ENCODE results near the gene ZNF683. TPM values are rescaled to one million over a fixed set of nuclear protein-coding genes. Genes with fewer than 3 reads are reported as not detected.

ZNF683 gene
- total RNA-seq, 1 donor from 2014 or later, result not detected

DNA sequence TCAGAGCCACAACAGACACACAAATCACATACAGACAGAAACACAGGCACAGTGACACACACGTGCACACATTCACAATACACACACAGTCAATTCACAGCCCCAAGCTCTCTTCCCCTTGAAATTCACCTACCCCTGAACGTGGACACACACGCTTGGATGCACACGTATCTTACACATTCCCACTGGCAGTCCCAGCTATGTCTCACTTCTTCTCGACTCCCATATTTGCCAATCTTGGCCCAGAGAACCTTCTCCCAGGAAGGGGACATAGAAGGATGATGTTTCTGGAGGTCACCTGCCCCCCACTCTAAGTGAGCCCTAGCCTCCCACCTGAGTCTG is 20.2 kb downstream of the ZNF683 start:
- Histone ChIP-seq H3K27me3 (ENCODE audit: control insufficient read depth in 3 of 3, insufficient read depth in 3 of 3, low read length in 3 of 3) (peaks cover 12 to 29% (median 13%) of the 10 kb centered on the region in 3 donors), H3K36me3 (ENCODE audit: control insufficient read depth in 3 of 3, insufficient read depth in 3 of 3, low read length in 3 of 3) (no peaks in the 10 kb centered on the region), H3K9ac (ENCODE audit: low read depth in 1 of 3, low read length in 3 of 3) (no peak overlapping the region), H3K4me1 (ENCODE audit: control insufficient read depth in 3 of 3, insufficient read depth in 3 of 3, low read length in 3 of 3) (no peaks in the 10 kb centered on the region), H3K9me3 (ENCODE audit: control insufficient read depth in 3 of 3, low read length in 3 of 3) (no peaks in the 10 kb centered on the region), H3K27ac (ENCODE audit: low read depth, low read length) (no peak overlapping the region), H3K4me3 (ENCODE audit: low read length in 3 of 3) (no peak overlapping the region)

DNA sequence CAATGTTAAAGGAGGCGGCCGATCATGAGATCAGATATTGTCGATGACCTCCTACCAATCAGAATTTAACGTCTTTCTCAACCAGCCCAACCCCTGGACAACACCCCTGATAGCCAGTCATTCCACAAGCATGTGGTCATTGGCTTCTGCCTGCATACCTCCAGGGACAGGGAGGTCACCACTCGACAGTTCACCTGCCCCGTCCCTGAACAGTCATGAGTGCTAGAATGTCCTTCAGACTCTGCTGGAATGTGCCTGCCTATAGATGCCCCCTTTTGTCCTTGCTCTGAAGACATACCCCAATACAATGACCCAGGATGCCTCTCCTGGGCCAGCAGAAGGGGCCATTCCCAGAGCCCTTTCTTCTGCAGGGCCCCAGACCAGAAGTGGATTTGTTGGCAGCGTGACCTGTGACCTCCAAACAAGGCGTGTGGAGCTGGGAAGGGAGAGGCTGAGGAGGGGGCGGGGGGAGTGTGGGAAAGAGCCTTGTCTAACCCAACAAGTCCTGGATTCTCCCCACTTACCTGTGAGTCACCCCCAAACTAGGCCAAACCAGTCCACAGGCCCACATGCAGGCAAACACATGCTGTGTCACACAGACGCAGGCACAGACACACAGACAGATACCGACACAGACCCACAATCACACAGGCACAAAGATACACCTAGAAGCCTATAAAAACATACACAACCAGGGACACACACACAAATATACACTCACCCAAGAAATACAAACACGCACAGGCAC is 20.8 kb downstream of the ZNF683 start:
- no peak overlapping the region for H3K4me3 ChIP-seq (ENCODE audit: low read length in 3 of 3)
- no peak overlapping the region for H3K27ac ChIP-seq (ENCODE audit: low read depth, low read length)
- H3K9ac ChIP-seq (ENCODE audit: low read depth in 1 of 3, low read length in 3 of 3), result no peak overlapping the region
- no peaks in the 10 kb centered on the region for H3K9me3 ChIP-seq (ENCODE audit: control insufficient read depth in 3 of 3, low read length in 3 of 3)
- peaks cover 12 to 27% (median 13%) of the 10 kb centered on the region in 3 donors for H3K27me3 ChIP-seq (ENCODE audit: control insufficient read depth in 3 of 3, insufficient read depth in 3 of 3, low read length in 3 of 3)
- H3K36me3 ChIP-seq (ENCODE audit: control insufficient read depth in 3 of 3, insufficient read depth in 3 of 3, low read length in 3 of 3), result no peaks in the 10 kb centered on the region
- no peaks in the 10 kb centered on the region for H3K4me1 ChIP-seq (ENCODE audit: control insufficient read depth in 3 of 3, insufficient read depth in 3 of 3, low read length in 3 of 3)

DNA sequence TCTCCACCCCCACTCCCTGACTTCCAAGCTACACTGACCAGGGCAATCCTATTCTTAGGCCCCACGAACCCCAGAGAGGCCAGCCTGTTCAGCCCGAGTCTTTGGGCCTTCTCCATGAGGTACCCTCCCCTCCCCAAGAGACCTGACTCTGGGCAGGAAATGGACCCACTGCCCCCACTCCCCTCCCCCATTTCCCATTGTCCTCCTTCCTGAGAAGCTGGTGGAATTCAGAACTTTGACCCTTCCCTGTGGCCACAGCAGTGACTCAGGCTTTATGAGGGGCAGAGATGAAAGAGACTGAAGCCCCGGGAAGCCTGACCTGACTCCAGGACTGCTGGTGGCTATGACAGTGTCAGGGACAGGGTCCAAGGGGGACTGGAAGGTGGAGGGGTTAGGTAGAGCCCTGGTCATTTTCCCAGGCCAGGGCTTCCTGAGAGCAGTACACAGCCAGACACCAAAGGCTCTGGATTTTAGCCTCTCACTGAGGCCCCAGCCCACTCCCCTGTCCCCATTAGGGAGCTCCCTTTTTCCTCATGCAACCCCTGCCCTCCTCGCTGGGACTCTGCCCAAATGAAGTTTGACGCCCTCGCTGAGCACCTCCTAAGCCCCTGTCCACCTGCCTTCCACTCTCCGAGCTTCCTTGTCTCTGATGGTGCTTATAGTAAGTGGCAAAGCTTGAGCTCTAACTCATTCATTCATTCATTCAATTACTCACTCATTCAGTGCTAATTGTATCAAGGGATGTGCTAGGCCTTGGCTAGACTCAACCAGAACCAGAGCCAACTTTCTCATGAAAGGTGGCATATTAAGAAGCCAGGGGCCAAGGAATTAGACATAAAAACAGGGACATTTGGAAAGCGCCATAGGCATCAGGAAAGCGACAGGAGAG is 21.6 kb downstream of the ZNF683 start:
- Histone ChIP-seq H3K9me3 (ENCODE audit: control insufficient read depth in 3 of 3, low read length in 3 of 3) (no peaks in the 10 kb centered on the region), H3K27ac (ENCODE audit: low read depth, low read length) (no peak overlapping the region), H3K9ac (ENCODE audit: low read depth in 1 of 3, low read length in 3 of 3) (no peak overlapping the region), H3K36me3 (ENCODE audit: control insufficient read depth in 3 of 3, insufficient read depth in 3 of 3, low read length in 3 of 3) (no peaks in the 10 kb centered on the region), H3K4me3 (ENCODE audit: low read length in 3 of 3) (no peak overlapping the region), H3K27me3 (ENCODE audit: control insufficient read depth in 3 of 3, insufficient read depth in 3 of 3, low read length in 3 of 3) (peaks cover 4 to 20% (median 5%) of the 10 kb centered on the region in 3 donors), H3K4me1 (ENCODE audit: control insufficient read depth in 3 of 3, insufficient read depth in 3 of 3, low read length in 3 of 3) (no peaks in the 10 kb centered on the region)

DNA sequence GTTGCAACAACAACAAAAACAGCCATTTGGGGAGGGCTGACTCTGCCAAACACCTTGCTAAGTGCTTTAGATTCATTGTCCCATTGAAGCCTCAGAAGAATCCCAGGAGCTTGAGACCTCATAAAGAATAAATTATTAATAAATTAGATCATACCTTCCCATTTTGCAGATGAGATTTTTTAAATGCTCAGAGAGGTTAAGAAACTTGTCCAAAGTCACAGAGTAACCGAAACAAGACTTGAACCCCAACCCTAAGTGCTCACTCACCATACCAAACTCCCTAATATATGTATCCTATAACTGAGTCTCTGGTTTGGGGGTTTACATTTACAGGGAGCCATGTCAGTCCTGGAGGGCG is 22.2 kb downstream of the ZNF683 start:
- Histone ChIP-seq H3K4me1 (ENCODE audit: control insufficient read depth in 3 of 3, insufficient read depth in 3 of 3, low read length in 3 of 3) (no peaks in the 10 kb centered on the region), H3K27ac (ENCODE audit: low read depth, low read length) (no peak overlapping the region), H3K9me3 (ENCODE audit: control insufficient read depth in 3 of 3, low read length in 3 of 3) (no peaks in the 10 kb centered on the region), H3K27me3 (ENCODE audit: control insufficient read depth in 3 of 3, insufficient read depth in 3 of 3, low read length in 3 of 3) (peaks cover 0 to 14% (median 0%) of the 10 kb centered on the region in 3 donors), H3K9ac (ENCODE audit: low read depth in 1 of 3, low read length in 3 of 3) (no peak overlapping the region), H3K4me3 (ENCODE audit: low read length in 3 of 3) (no peak overlapping the region), H3K36me3 (ENCODE audit: control insufficient read depth in 3 of 3, insufficient read depth in 3 of 3, low read length in 3 of 3) (no peaks in the 10 kb centered on the region)

DNA sequence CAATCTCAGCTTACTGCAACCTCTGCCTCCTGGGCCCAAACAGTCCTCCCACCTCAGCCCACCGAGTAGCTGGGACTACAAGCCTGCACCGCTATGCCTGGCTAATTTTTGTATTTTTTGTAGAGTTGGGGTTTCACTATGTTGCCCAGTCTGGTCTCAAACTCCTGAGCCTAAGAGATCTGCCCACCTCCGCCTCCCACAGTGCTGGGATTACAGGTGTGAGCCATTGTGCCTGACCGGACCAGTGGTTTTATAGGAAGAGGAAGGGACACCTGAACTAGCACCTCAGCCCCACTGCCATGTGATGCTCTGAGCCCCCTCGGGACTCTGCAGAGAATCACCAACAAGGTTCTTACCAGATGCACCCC is 22.7 kb downstream of the ZNF683 start:
- Histone ChIP-seq H3K27me3 (ENCODE audit: control insufficient read depth in 3 of 3, insufficient read depth in 3 of 3, low read length in 3 of 3) (peaks cover 0 to 9% (median 0%) of the 10 kb centered on the region in 3 donors), H3K4me3 (ENCODE audit: low read length in 3 of 3) (no peak overlapping the region), H3K27ac (ENCODE audit: low read depth, low read length) (no peak overlapping the region), H3K9me3 (ENCODE audit: control insufficient read depth in 3 of 3, low read length in 3 of 3) (no peaks in the 10 kb centered on the region), H3K4me1 (ENCODE audit: control insufficient read depth in 3 of 3, insufficient read depth in 3 of 3, low read length in 3 of 3) (no peaks in the 10 kb centered on the region), H3K9ac (ENCODE audit: low read depth in 1 of 3, low read length in 3 of 3) (no peak overlapping the region), H3K36me3 (ENCODE audit: control insufficient read depth in 3 of 3, insufficient read depth in 3 of 3, low read length in 3 of 3) (no peaks in the 10 kb centered on the region)

DNA sequence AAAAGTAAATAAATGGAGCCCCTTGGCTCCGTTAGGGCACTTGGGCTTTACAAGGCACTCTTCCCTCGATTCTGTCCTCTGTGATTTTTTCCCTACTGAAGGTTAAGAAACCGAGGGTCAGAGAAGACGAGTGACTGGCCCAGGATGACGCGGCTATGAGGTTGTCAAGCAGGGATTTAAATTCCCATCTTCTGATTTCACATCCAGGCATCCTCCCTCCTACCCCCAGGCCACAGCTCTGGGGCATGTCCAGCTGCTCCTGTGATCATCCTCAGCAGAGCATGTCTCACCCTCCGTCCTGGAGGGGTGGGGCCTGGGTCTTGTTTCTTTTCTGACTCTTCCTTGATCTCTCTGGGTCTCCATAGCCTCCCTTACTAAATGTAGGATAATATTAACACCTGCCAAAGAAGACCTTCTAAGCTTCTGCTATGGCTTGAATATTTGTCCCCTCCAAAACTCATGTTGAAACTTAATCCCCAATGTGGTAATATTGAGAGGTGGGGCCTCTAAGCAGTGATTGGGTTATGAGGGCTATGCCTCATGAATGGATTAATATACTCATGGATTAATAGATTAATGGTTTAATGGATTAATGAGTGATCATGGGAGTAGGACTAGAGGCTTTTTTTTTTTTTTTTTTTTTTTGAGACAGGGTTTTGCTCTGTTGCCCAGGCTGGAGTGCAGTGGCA is 23.2 kb downstream of the ZNF683 start:
- peaks cover 0 to 4% (median 0%) of the 10 kb centered on the region in 3 donors for H3K27me3 ChIP-seq (ENCODE audit: control insufficient read depth in 3 of 3, insufficient read depth in 3 of 3, low read length in 3 of 3)
- H3K36me3 ChIP-seq (ENCODE audit: control insufficient read depth in 3 of 3, insufficient read depth in 3 of 3, low read length in 3 of 3), result no peaks in the 10 kb centered on the region
- no peak overlapping the region for H3K9ac ChIP-seq (ENCODE audit: low read depth in 1 of 3, low read length in 3 of 3)

DNA sequence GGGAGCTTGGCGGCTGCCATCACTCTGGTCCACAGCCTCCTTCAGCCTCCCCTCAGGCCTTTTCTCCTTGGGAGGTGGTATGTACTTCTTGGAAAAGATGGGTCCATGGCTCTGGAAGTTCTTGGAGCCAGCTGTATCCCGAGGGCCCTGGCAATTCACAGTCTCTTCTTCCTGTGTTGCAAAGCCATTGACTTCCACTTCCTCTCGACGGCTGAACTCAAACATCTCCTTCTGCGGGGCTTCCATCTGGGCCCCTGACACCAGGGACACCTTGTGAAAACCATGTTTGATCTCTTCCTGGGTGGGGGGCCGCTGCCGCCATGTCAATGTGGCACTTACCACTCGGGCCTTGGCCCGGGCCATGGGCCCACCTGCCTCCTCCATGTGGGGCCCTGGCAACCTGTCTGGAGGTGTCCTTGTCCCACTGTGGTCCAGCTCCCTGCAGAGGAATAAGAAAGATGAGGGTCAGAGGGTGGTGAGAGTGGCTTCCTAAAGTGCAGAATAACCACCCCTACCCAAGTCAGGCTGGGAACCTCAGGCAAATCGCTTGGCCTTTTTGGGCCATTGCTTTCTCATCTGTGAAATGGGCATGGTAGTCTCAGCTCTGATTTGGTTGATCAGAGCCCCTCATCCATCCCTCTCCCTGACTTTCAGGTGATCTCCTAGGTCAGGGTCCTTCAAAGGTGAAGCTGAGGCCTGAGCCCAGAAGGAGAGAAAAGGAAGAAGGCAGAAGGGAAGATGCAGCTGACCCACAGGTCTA is 26.1 kb downstream of the ZNF683 start:
- H3K9me3 ChIP-seq (ENCODE audit: control insufficient read depth in 3 of 3, low read length in 3 of 3), result no peaks in the 10 kb centered on the region
- H3K27me3 ChIP-seq (ENCODE audit: control insufficient read depth in 3 of 3, insufficient read depth in 3 of 3, low read length in 3 of 3), result peaks cover 0 to 4% (median 3%) of the 10 kb centered on the region in 3 donors
- H3K27ac ChIP-seq (ENCODE audit: low read depth, low read length), result no peak overlapping the region
- no peaks in the 10 kb centered on the region for H3K4me1 ChIP-seq (ENCODE audit: control insufficient read depth in 3 of 3, insufficient read depth in 3 of 3, low read length in 3 of 3)
- H3K9ac ChIP-seq (ENCODE audit: low read depth in 1 of 3, low read length in 3 of 3), result no peak overlapping the region
- H3K36me3 ChIP-seq (ENCODE audit: control insufficient read depth in 3 of 3, insufficient read depth in 3 of 3, low read length in 3 of 3), result no peaks in the 10 kb centered on the region
- H3K4me3 ChIP-seq (ENCODE audit: low read length in 3 of 3), result no peak overlapping the region

More for the DNA sequence above, 23.2 kb downstream of the ZNF683 start:
- no peaks in the 10 kb centered on the region for H3K9me3 ChIP-seq (ENCODE audit: control insufficient read depth in 3 of 3, low read length in 3 of 3)
- no peak overlapping the region for H3K27ac ChIP-seq (ENCODE audit: low read depth, low read length)
- no peaks in the 10 kb centered on the region for H3K4me1 ChIP-seq (ENCODE audit: control insufficient read depth in 3 of 3, insufficient read depth in 3 of 3, low read length in 3 of 3)
- H3K4me3 ChIP-seq (ENCODE audit: low read length in 3 of 3), result no peak overlapping the region

DNA sequence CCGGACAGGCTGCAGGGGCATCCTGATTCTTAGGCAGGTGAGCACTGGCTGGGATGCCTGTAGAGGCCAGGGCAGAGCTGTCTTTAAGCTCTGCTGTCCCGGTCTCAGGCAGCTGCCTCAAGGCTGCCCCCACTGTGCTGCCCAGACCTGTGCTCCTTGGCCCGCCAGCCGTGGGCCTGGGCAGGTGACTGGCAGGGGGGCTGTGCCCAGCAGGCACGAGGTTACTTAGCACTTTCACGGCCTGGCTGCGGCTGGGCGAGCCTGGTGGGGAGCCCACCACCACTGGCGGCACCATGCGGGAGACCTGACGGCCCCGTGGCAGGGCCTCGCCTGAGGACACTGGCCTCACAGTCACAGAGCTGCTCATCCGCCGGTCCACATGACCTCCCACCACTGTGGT is 26.8 kb downstream of the ZNF683 start:
- H3K27me3 ChIP-seq (ENCODE audit: control insufficient read depth in 3 of 3, insufficient read depth in 3 of 3, low read length in 3 of 3), result peaks cover 0 to 4% (median 3%) of the 10 kb centered on the region in 3 donors
- no peak overlapping the region for H3K9ac ChIP-seq (ENCODE audit: low read depth in 1 of 3, low read length in 3 of 3)
- H3K9me3 ChIP-seq (ENCODE audit: control insufficient read depth in 3 of 3, low read length in 3 of 3), result no peaks in the 10 kb centered on the region
- no peaks in the 10 kb centered on the region for H3K4me1 ChIP-seq (ENCODE audit: control insufficient read depth in 3 of 3, insufficient read depth in 3 of 3, low read length in 3 of 3)
- no peaks in the 10 kb centered on the region for H3K36me3 ChIP-seq (ENCODE audit: control insufficient read depth in 3 of 3, insufficient read depth in 3 of 3, low read length in 3 of 3)
- no peak overlapping the region for H3K27ac ChIP-seq (ENCODE audit: low read depth, low read length)
- no peak overlapping the region for H3K4me3 ChIP-seq (ENCODE audit: low read length in 3 of 3)

DNA sequence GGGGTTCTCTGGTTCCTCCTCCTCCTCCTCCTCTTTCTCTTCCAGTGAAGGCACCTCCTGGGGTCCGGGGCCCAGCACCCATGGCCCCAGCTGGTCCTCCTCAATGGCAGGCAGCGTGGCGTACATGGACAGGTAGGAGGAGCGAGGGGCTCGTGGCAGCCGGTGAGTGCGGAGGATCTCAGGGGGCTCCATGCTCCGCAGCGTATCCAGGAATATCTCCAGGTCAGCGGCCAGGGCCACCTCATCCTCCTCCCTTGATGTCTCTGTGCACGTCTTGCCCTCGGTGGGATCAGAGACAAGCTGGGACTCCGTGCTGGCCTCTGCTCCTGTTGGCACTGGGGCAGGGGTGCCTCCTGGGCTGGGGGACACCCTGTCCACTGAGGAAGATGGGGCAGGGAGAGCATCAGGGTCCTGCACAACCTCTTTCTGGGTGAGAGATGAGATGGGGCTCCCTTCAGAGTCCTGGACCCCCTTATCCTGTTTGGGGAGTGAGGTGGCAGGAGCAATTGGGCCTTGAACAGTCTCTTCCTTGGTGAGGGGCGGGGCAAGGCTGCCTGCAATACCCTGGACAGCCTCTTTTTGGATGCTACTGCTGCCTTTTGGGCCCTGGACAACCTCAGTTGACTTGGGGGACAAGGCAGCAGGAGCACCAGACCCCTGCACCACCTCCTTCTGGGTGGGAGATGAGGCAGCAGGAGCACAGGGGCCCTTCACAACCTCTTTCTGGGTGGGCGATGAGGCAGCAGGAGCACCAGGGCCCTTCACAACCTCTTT is 28.2 kb downstream of the ZNF683 start:
- Histone ChIP-seq H3K36me3 (ENCODE audit: control insufficient read depth in 3 of 3, insufficient read depth in 3 of 3, low read length in 3 of 3) (no peaks in the 10 kb centered on the region), H3K9me3 (ENCODE audit: control insufficient read depth in 3 of 3, low read length in 3 of 3) (no peaks in the 10 kb centered on the region), H3K4me3 (ENCODE audit: low read length in 3 of 3) (no peak overlapping the region), H3K27me3 (ENCODE audit: control insufficient read depth in 3 of 3, insufficient read depth in 3 of 3, low read length in 3 of 3) (peaks cover 0 to 4% (median 3%) of the 10 kb centered on the region in 3 donors), H3K27ac (ENCODE audit: low read depth, low read length) (no peak overlapping the region), H3K4me1 (ENCODE audit: control insufficient read depth in 3 of 3, insufficient read depth in 3 of 3, low read length in 3 of 3) (no peaks in the 10 kb centered on the region), H3K9ac (ENCODE audit: low read depth in 1 of 3, low read length in 3 of 3) (no peak overlapping the region)

Measured in skeletal muscle tissue (tissue), 4 donors.